GM12891 (cell line): ENCODE data around the gene DNAH7.

Source experiments
- PAX5 ChIP-seq: IDR thresholded peaks from 2 replicates; pipeline ENCODE4 v1.6.1; 2011; ENCODE audit warnings: low read length, moderate library complexity, mild to moderate bottlenecking; ENCODE audit not compliant: insufficient read depth, severe bottlenecking
- POLR2A ChIP-seq: IDR thresholded peaks from 2 replicates; pipeline ENCODE4 v1.6.1; 2011; ENCODE audit warnings: low read depth, low read length, control low read depth
- POLR2AphosphoS5 ChIP-seq: IDR thresholded peaks from 2 replicates; pipeline ENCODE4 v1.6.1; 2011; ENCODE audit warnings: low read depth, low read length, control low read depth
- POU2F2 ChIP-seq: IDR thresholded peaks from 2 replicates; pipeline ENCODE4 v1.6.1; 2011; ENCODE audit warnings: low read depth, mild to moderate bottlenecking, control low read depth, low read length, moderate library complexity
- SPI1 ChIP-seq: IDR thresholded peaks from 2 replicates; pipeline ENCODE4 v1.6.1; 2011; ENCODE audit warnings: low read depth, low read length, control low read depth
- TAF1 ChIP-seq: IDR thresholded peaks from 2 replicates; pipeline ENCODE4 v1.6.1; 2011; ENCODE audit warnings: low read depth, low read length, control low read depth

- TF ChIP-seq TAF1 (no peak), POLR2AphosphoS5 (no peak), POLR2A (no peak), POU2F2 (no peak), PAX5 (no peak), SPI1 (no peak)
Observed at GRCh38 chr2:195808189-195808588, 260.4 kb downstream of the DNAH7 start.
